ACHN (cell line): ENCODE data around the gene LRGUK.
"Not testable (repeated sequence)": the region's sequence is repeated elsewhere in the genome, so short reads cannot be mapped to it uniquely, and the experiment has no call there.

ENCODE experiments used
- DNase-seq: peaks from one replicate; pipeline ENCODE4 v3.0.0-alpha.2; 2015
- in situ Hi-C: cut with HindIII; loops from 2 replicates; pipeline ENCODE4 v1.10.0; 2017; ENCODE audit warnings: low sequenced_read_pairs, low pct_ligation_motif_present, low pct_unique_long_range_greater_than_20kb

Gene LRGUK

GRCh38 chr7:134209322-134210015 is 82.3 kb downstream of the LRGUK start:
- DNase-seq = no peak
- in situ Hi-C loops = no loop called here

GRCh38 chr7:134210227-134210626 is 83.1 kb downstream of the LRGUK start:
- in situ Hi-C loops = no loop called here
- no peak for DNase-seq

- in situ Hi-C loops = no loop called here
- no peak for DNase-seq
Observed at GRCh38 chr7:134210976-134211663, 84.0 kb downstream of the LRGUK start.

GRCh38 chr7:134211817-134212216 is 84.7 kb downstream of the LRGUK start:
- in situ Hi-C loops = no loop called here

GRCh38 chr7:134212576-134213546 is 85.7 kb downstream of the LRGUK start:
- in situ Hi-C loops = no loop called here
- DNase-seq = no peak

More at GRCh38 chr7:134211817-134212216, 84.7 kb downstream of the LRGUK start:
- no peak for DNase-seq

GRCh38 chr7:134220236-134220635 is 93.1 kb downstream of the LRGUK start:
- DNase-seq = no peak
- in situ Hi-C loops = no loop called here

GRCh38 chr7:134231296-134231695 is 104.2 kb downstream of the LRGUK start:
- DNase-seq, in situ Hi-C loops: not testable (repeated sequence)

- DNase-seq = no peak
- in situ Hi-C loops = no loop called here
Observed at GRCh38 chr7:134234216-134234615, 107.1 kb downstream of the LRGUK start.

GRCh38 chr7:134245253-134245652 is 118.1 kb downstream of the LRGUK start:
- in situ Hi-C loops = no loop called here
- no peak for DNase-seq

GRCh38 chr7:134246347-134246746 is 119.2 kb downstream of the LRGUK start:
- DNase-seq = no peak
- in situ Hi-C loops = no loop called here

GRCh38 chr7:134246761-134247160 is 119.6 kb downstream of the LRGUK start:
- in situ Hi-C loops = no loop called here
- no peak for DNase-seq

GRCh38 chr7:134248196-134248595 is 121.1 kb downstream of the LRGUK start:
- no peak for DNase-seq
- in situ Hi-C loops = no loop called here

- in situ Hi-C loops = no loop called here
- DNase-seq = peak; percentile 28
Observed at GRCh38 chr7:134254311-134254710, 127.2 kb downstream of the LRGUK start.

GRCh38 chr7:134255814-134256213 is 128.7 kb downstream of the LRGUK start:
- no peak for DNase-seq
- in situ Hi-C loops = no loop called here

- in situ Hi-C loops = no loop called here
- no peak for DNase-seq
Observed at GRCh38 chr7:134262322-134262721, 135.2 kb downstream of the LRGUK start.

- DNase-seq = no peak
- in situ Hi-C loops = no loop called here
Observed at GRCh38 chr7:134276951-134277350, 149.8 kb downstream of the LRGUK start.

- in situ Hi-C loops = no loop called here
- no peak for DNase-seq
Observed at GRCh38 chr7:134278502-134279153, 151.5 kb downstream of the LRGUK start.

- in situ Hi-C loops = no loop called here
Observed at GRCh38 chr7:134279336-134279735, 152.2 kb downstream of the LRGUK start.

GRCh38 chr7:134279898-134280297 is 152.8 kb downstream of the LRGUK start:
- in situ Hi-C loops = no loop called here
- no peak for DNase-seq

More at GRCh38 chr7:134279336-134279735, 152.2 kb downstream of the LRGUK start:
- no peak for DNase-seq
